Keratinocyte (primary cell): ENCODE data around the gene STX18. TPM values are rescaled to one million over a fixed set of nuclear protein-coding genes. Genes with fewer than 3 reads are reported as not detected.

Experiments used
- DNase-seq: peaks from one replicate; pipeline ENCODE4 v3.0.0-alpha.2; 2011; ENCODE audit warnings: low read depth, missing footprints, low spot score
- FAIRE-seq: peaks from 2 replicates; lab custom pipeline; 2011; peaks lifted over from hg19 to GRCh38; lab: Jason Lieb, UNC
- H2AFZ ChIP-seq: 2 replicates; pipeline ENCODE4 v1.6.0; 2012; ENCODE audit warnings: low read length, control low read depth, inconsistent platforms; ENCODE audit not compliant: control insufficient read depth
- H3K27ac ChIP-seq: 2 replicates; pipeline ENCODE4 v1.5.1; 2011; ENCODE audit warnings: low read length; ENCODE audit not compliant: control insufficient read depth, insufficient read depth
- H3K27me3 ChIP-seq: 3 replicates; pipeline ENCODE4 v1.6.0; 2011; ENCODE audit warnings: low read length; ENCODE audit not compliant: control insufficient read depth, insufficient read depth; ENCODE audit errors: extremely low read depth
- H3K36me3 ChIP-seq, 2 experiments: 2 replicates in 1 of 2; 3 replicates in 1 of 2; pipeline ENCODE4 v1.5.1; 2011; ENCODE audit warnings: low read length in 2 of 2, mild to moderate bottlenecking in 1 of 2; ENCODE audit not compliant: control insufficient read depth in 2 of 2, insufficient read depth in 2 of 2; ENCODE audit errors: extremely low read depth in 1 of 2
- H3K4me1 ChIP-seq: 3 replicates; pipeline ENCODE4 v1.5.1; 2011; ENCODE audit warnings: low read length; ENCODE audit not compliant: control insufficient read depth, insufficient read depth; ENCODE audit errors: extremely low read depth
- H3K4me2 ChIP-seq: 3 replicates; pipeline ENCODE4 v1.6.0; 2011; ENCODE audit warnings: low read depth, low read length; ENCODE audit not compliant: control insufficient read depth, insufficient read depth; ENCODE audit errors: extremely low read depth
- H3K4me3 ChIP-seq, 3 experiments: fragments of 200-600 bp in 1 of 3; sonication (generic) in 1 of 3; 2 replicates in 2 of 3; 3 replicates in 1 of 3; pipeline ENCODE4 v1.5.1; 2011 to 2016; ENCODE audit warnings: low read length in 3 of 3, mild to moderate bottlenecking in 3 of 3, control low read depth in 2 of 3, inconsistent platforms in 1 of 3, low read depth in 1 of 3, mixed read lengths in 1 of 3, mixed run types in 1 of 3, moderate library complexity in 1 of 3; ENCODE audit not compliant: control insufficient read depth in 2 of 3, insufficient read depth in 2 of 3; ENCODE audit errors: extremely low read depth in 1 of 3
- H3K79me2 ChIP-seq: 2 replicates; pipeline ENCODE4 v1.6.0; 2012; ENCODE audit warnings: low read length; ENCODE audit not compliant: control insufficient read depth, insufficient read depth
- H3K9ac ChIP-seq: 3 replicates; pipeline ENCODE4 v1.6.0; 2011; ENCODE audit warnings: low read length; ENCODE audit not compliant: control insufficient read depth, insufficient read depth; ENCODE audit errors: extremely low read depth
- H3K9me1 ChIP-seq: 3 replicates; pipeline ENCODE4 v1.6.0; 2011; ENCODE audit warnings: low read length; ENCODE audit not compliant: control insufficient read depth, insufficient read depth; ENCODE audit errors: extremely low read depth
- H3K9me3 ChIP-seq: 2 replicates; pipeline ENCODE4 v1.5.1; 2012; ENCODE audit warnings: low read depth, low read length; ENCODE audit not compliant: control insufficient read depth
- H4K20me1 ChIP-seq: 3 replicates; pipeline ENCODE4 v1.6.0; 2011; ENCODE audit warnings: low read length; ENCODE audit not compliant: control insufficient read depth, insufficient read depth; ENCODE audit errors: extremely low read depth
- CTCF ChIP-seq, 3 experiments: IDR thresholded peaks in 1 of 3; conservative IDR thresholded peaks in 1 of 3; optimal IDR thresholded peaks in 1 of 3; 2 replicates in 2 of 3; 3 replicates in 1 of 3; pipeline versions ENCODE3 to v1.5.1; 2011; ENCODE audit warnings: low read length in 3 of 3, mild to moderate bottlenecking in 3 of 3, moderate library complexity in 2 of 3, control low read depth in 1 of 3, inconsistent platforms in 1 of 3; ENCODE audit not compliant: insufficient read depth in 2 of 3; ENCODE audit errors: extremely low read depth in 1 of 3
- EZH2 ChIP-seq: IDR thresholded peaks from one replicate; pipeline ENCODE4 v1.6.1; 2012; ENCODE audit warnings: inconsistent platforms, mild to moderate bottlenecking, low read length, moderate library complexity
- dilution Hi-C: fragments of 300-500 bp; cut with MboI; formaldehyde crosslinking; loops from one replicate; pipeline ENCODE4 v1.7.0; 2020; ENCODE audit warnings: low sequenced_read_pairs; ENCODE audit not compliant: extremely low pct_ligation_motif_present
- polyA plus RNA-seq, 5 experiments: library from polyadenylated mRNA; depleted of rRNA in 3 of 5; stranded (reverse) in 3 of 5; stranded (forward) in 1 of 5; unstranded in 1 of 5; fragments of >200 nt; gene quantifications; 1 replicate in 1 of 5; 2 replicates in 3 of 5; 3 replicates in 1 of 5; pipeline versions ENCODE4 v1.2.1 to v1.2.3, GENCODE V29; 2011 to 2012; ENCODE audit warnings: missing spikeins in 2 of 5, low read depth in 1 of 5, low replicate concordance in 1 of 5

STX18 gene
- polyA plus RNA-seq, 1 donor (not counting 4 experiments of a cell fraction or from before 2014, with no cell fraction given): 21.6 TPM

- TF ChIP-seq EZH2 (no peak), CTCF (optimal IDR thresholded peaks at IDR 0.05 in 1 of 3, IDR thresholded peaks at IDR 0.05 in 1 of 3, conservative IDR thresholded peaks at IDR 0.05 in 1 of 3; ENCODE audit: extremely low read depth in 1 of 3, insufficient read depth in 2 of 3, low read length in 3 of 3) (no peak)
- Histone ChIP-seq H3K27me3 (no peaks in the 10 kb centered on the region), H3K4me2 (no peak overlapping the region), H2AFZ (no peak overlapping the region), H3K9me3 (no peaks in the 10 kb centered on the region), H3K27ac (no peak overlapping the region), H3K4me1 (peaks cover 10% of the 10 kb centered on the region), H3K4me3 (no peak overlapping the region), H3K36me3 (peaks cover 0 to 8% of the 10 kb centered on the region in 2 experiments), H3K9ac (no peak overlapping the region), H3K9me1 (no peaks in the 10 kb centered on the region), H4K20me1 (peaks cover 3% of the 10 kb centered on the region), H3K79me2 (no peaks in the 10 kb centered on the region)
- FAIRE-seq (no peak), DNase-seq (no peak)
- dilution Hi-C loops: no loop called here
Measured at GRCh38 chr4:4409416-4410115, 132.3 kb downstream of the STX18 start.

DNA sequence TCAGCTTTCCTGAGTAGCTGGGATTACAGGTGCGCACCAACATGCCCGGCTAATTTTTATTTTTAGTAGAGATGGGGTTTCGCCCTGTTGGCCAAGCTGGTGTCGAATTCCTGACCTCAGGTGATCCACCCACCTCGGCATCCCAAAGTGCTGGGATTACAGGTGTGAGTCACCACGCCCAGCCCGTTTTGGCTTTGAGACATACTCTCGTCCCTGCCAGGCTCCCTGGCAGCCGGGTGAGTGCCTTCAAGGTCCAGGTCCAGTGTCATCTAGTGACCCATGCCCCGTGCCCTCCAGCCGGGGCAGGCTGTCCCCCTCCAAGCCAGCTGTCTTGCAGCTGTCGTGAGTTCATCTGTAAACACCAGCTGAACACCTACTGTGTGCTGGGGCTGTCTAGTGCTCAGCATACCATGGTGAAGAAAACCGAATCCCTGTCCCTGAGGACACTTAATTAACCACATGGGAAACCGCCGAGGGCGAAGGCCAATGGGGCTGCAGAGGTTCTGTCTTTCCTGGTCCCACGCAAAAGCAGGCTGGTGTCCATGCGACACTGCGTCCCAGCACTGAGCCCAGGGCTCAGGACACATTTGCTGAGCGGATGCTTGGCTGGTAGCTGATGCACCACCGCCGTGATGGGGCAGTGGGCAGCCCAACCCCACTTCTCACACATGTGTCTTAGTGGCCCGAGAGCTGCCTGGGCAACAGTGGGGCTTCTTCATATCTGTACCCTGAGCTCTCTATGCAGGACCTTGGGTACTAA lies 133.1 kb downstream of the STX18 start:
- no peaks in the 10 kb centered on the region for H3K9me3 ChIP-seq
- H3K27ac ChIP-seq: no peak overlapping the region
- H2AFZ ChIP-seq: no peak overlapping the region
- H3K9ac ChIP-seq: no peak overlapping the region
- peaks cover 0 to 8% of the 10 kb centered on the region in 2 experiments for H3K36me3 ChIP-seq
- peaks cover 3% of the 10 kb centered on the region for H4K20me1 ChIP-seq
- dilution Hi-C loops: no loop called here
- no peaks in the 10 kb centered on the region for H3K79me2 ChIP-seq
- no peak overlapping the region for H3K4me2 ChIP-seq
- no peak for DNase-seq
- H3K27me3 ChIP-seq: no peaks in the 10 kb centered on the region
- H3K9me1 ChIP-seq: no peaks in the 10 kb centered on the region
- FAIRE-seq: no peak
- H3K4me3 ChIP-seq: no peak overlapping the region
- H3K4me1 ChIP-seq: peaks cover 10% of the 10 kb centered on the region
- TF ChIP-seq EZH2: no peak
- no peak for TF ChIP-seq CTCF (optimal IDR thresholded peaks at IDR 0.05 in 1 of 3, IDR thresholded peaks at IDR 0.05 in 1 of 3, conservative IDR thresholded peaks at IDR 0.05 in 1 of 3; ENCODE audit: extremely low read depth in 1 of 3, insufficient read depth in 2 of 3, low read length in 3 of 3)
